Measurements from ENCODE around the gene UBE2N. TPM values are rescaled to one million over a fixed set of nuclear protein-coding genes. Genes with fewer than 3 reads are reported as not detected.

UBE2N gene, protein sequence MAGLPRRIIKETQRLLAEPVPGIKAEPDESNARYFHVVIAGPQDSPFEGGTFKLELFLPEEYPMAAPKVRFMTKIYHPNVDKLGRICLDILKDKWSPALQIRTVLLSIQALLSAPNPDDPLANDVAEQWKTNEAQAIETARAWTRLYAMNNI
- 10 to 100 TPM; 22.3 to 55.9 (median 30.8) TPM for total RNA-seq

GRCh38 chr12:93441617-93442410 is at the start of gene UBE2N:
Gene UBE2N, minus strand, starts transcription at chr12:93441947. Its CDS starts 63 bp downstream, at chr12:93441884.
- 0 to 2% methylated on average over 11 to 12 of the region's 105 CpGs for WGBS, 2 donors
- H3K4me1 ChIP-seq, result peaks cover 17 to 18% of the 10 kb centered on the region in 2 donors
- intact Hi-C loops (cut with DNase I), result no loop called here
- no peaks in the 10 kb centered on the region for H3K36me3 ChIP-seq
- peak within 1 kb of the TSS; percentile 94 to 100 (median 99) for H3K4me3 ChIP-seq (replicated peaks in 1 of 3)
- no peaks in the 10 kb centered on the region for H3K27me3 ChIP-seq
- DNase-seq, result peak; percentile 96 to 97
- TF ChIP-seq, protein P1, sequence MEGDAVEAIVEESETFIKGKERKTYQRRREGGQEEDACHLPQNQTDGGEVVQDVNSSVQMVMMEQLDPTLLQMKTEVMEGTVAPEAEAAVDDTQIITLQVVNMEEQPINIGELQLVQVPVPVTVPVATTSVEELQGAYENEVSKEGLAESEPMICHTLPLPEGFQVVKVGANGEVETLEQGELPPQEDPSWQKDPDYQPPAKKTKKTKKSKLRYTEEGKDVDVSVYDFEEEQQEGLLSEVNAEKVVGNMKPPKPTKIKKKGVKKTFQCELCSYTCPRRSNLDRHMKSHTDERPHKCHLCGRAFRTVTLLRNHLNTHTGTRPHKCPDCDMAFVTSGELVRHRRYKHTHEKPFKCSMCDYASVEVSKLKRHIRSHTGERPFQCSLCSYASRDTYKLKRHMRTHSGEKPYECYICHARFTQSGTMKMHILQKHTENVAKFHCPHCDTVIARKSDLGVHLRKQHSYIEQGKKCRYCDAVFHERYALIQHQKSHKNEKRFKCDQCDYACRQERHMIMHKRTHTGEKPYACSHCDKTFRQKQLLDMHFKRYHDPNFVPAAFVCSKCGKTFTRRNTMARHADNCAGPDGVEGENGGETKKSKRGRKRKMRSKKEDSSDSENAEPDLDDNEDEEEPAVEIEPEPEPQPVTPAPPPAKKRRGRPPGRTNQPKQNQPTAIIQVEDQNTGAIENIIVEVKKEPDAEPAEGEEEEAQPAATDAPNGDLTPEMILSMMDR (IDR thresholded peaks at IDR 0.05), result no peak
- TF ChIP-seq POLR2A (IDR thresholded peaks at IDR 0.05), result peak; percentile 19 to 75
- H3K27ac ChIP-seq, result peak within 1 kb of the TSS; percentile 49 to 84 (median 84)
- H3K9me3 ChIP-seq, result no peaks in the 10 kb centered on the region

GRCh38 chr12:93484315-93484981 is 42.7 kb upstream of the UBE2N start:
- no peaks in the 10 kb centered on the region for H3K27me3 ChIP-seq
- TF ChIP-seq, protein P1 (IDR thresholded peaks at IDR 0.05), result no peak
- no peak for TF ChIP-seq POLR2A (IDR thresholded peaks at IDR 0.05)
- H3K9me3 ChIP-seq, result no peaks in the 10 kb centered on the region
- no peak overlapping the region for H3K4me3 ChIP-seq (replicated peaks in 1 of 3)
- no peak overlapping the region for H3K27ac ChIP-seq
- peaks cover 50 to 53% of the 10 kb centered on the region in 2 donors for H3K36me3 ChIP-seq
- no peak for DNase-seq
- 81 to 82% methylated on average over 8 of the region's 8 CpGs for WGBS, 2 donors
- intact Hi-C loops (cut with DNase I), result no loop called here
- H3K4me1 ChIP-seq, result no peaks in the 10 kb centered on the region

DNA sequence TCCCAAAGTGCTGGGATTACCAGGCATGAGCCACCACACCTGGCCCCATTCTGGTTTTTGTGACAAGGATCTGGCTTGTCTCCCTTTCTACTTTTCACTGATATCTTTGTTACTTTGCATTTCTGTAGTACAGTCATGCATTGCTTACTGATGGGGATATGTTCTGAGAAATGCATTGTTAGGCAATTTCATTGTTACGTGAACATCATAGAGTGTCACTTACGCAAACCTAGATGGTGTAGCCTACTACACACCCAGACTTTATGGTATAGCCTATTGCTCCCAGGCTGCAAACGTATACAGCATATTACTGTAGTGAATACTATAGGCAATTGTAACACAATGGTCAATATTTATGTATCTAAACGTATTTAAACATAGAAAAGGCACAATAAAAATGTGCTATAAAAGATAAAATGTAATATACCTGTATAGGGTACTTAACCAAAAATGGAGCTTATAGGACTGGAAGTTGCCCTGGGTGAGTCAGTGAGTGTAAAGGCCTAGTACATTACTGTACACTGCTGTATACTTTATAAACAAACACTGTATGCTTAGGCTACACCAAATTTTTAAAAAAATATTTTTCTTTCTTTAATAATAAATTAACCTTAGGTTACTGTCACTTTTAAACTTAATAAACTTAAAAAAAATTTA is 41.5 kb upstream of the UBE2N start:
- no peak overlapping the region for H3K27ac ChIP-seq

DNA sequence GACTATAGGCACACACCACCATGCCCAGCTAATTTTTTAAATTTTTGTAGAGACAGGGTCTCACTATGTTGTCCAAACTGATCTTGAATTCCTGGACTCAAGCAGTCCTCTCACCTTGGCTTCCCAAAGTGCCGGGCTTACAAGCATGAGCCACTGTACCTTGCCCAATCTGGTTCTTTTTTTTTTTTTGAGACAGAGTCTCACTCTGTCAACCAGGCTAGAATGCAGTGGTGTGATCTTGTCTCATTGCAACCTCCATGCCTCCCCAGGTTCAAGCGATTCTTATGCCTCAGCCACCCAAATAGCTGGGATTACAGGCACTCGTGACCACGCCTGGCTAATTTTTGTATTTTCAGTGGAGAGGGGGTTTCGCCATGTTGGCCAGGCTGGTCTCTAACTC is 41.0 kb upstream of the UBE2N start:
- intact Hi-C loops (cut with DNase I), result no loop called here
- Histone ChIP-seq H3K4me1 (no peaks in the 10 kb centered on the region), H3K36me3 (peaks cover 40 to 46% of the 10 kb centered on the region in 2 donors), H3K4me3 (replicated peaks in 1 of 3) (no peak overlapping the region), H3K27me3 (no peaks in the 10 kb centered on the region), H3K9me3 (no peaks in the 10 kb centered on the region), H3K27ac (no peak overlapping the region)
- WGBS, 2 donors, result 93 to 96% methylated on average over 5 of the region's 5 CpGs
- TF ChIP-seq, protein P1 (IDR thresholded peaks at IDR 0.05), result no peak
- no peak for TF ChIP-seq POLR2A (IDR thresholded peaks at IDR 0.05)
- no peak for DNase-seq

More for the DNA sequence above, 41.5 kb upstream of the UBE2N start:
- H3K4me3 ChIP-seq (replicated peaks in 1 of 3), result no peak overlapping the region
- no peaks in the 10 kb centered on the region for H3K4me1 ChIP-seq
- intact Hi-C loops (cut with DNase I), result no loop called here
- no peaks in the 10 kb centered on the region for H3K27me3 ChIP-seq
- TF ChIP-seq, protein P1 (IDR thresholded peaks at IDR 0.05), result no peak
- TF ChIP-seq POLR2A (IDR thresholded peaks at IDR 0.05), result no peak
- H3K36me3 ChIP-seq, result peaks cover 42 to 52% of the 10 kb centered on the region in 2 donors
- H3K9me3 ChIP-seq, result no peaks in the 10 kb centered on the region
- DNase-seq, result no peak
- 97% methylated on average over 4 of the region's 4 CpGs for WGBS, 2 donors

All from thyroid gland (tissue), 4 donors.